Natural killer cell (primary cell): ENCODE data around the gene POLR2C. TPM values are rescaled to one million over a fixed set of nuclear protein-coding genes. Genes with fewer than 3 reads are reported as not detected.

Experiments
- ATAC-seq, 3 donors: fragments of 150-1000 bp in 2 of 3; fragments of 200-7000 bp in 1 of 3; cut with Tn5 transposase; 1 replicate in 1 of 3; 2 replicates in 2 of 3; pipeline ENCODE4 v1.10.0; 2021; ENCODE audit warnings: mild to moderate bottlenecking in 2 of 3, moderate library complexity in 2 of 3
- DNase-seq, 2 donors: peaks; one replicate each; pipeline versions ENCODE4 v3.0.0 to v3.0.0-alpha.2; 2013 to 2021; ENCODE audit warnings: mixed read lengths in 1 of 2
- H3K27ac ChIP-seq: one replicate; pipeline ENCODE4 v1.5.1; 2013; ENCODE audit warnings: mild to moderate bottlenecking, low read length
- H3K27me3 ChIP-seq: one replicate; pipeline ENCODE4 v1.6.1; 2013; ENCODE audit warnings: low read length; ENCODE audit not compliant: control insufficient read depth, insufficient read depth
- H3K36me3 ChIP-seq: one replicate; pipeline ENCODE4 v1.6.1; 2013; ENCODE audit warnings: low read length; ENCODE audit not compliant: control insufficient read depth, insufficient read depth
- H3K4me1 ChIP-seq: one replicate; pipeline ENCODE4 v1.6.1; 2013; ENCODE audit warnings: low read length; ENCODE audit not compliant: control insufficient read depth, insufficient read depth
- H3K4me3 ChIP-seq: one replicate; pipeline ENCODE4 v1.5.1; 2013; ENCODE audit warnings: low read length
- H3K9me3 ChIP-seq: one replicate; pipeline ENCODE4 v1.6.1; 2013; ENCODE audit warnings: low read length; ENCODE audit not compliant: control insufficient read depth, insufficient read depth
- H3K27ac Mint-ChIP-seq, 2 donors: one replicate each; pipeline ENCODE4 v1.8.0; 2022; ENCODE audit warnings: mild to moderate bottlenecking in 2 of 2, mixed read lengths in 2 of 2, moderate library complexity in 1 of 2
- H3K27me3 Mint-ChIP-seq, 2 donors: one replicate each; pipeline ENCODE4 v1.8.0; 2022; ENCODE audit warnings: low read depth in 2 of 2, mixed read lengths in 2 of 2
- H3K36me3 Mint-ChIP-seq: one replicate; pipeline ENCODE4 v1.8.0; 2022; ENCODE audit warnings: mixed read lengths
- H3K4me1 Mint-ChIP-seq, 2 donors: one replicate each; pipeline ENCODE4 v1.8.0; 2022; ENCODE audit warnings: mixed read lengths in 2 of 2
- H3K4me3 Mint-ChIP-seq: one replicate; pipeline ENCODE4 v1.8.0; 2022; ENCODE audit warnings: mild to moderate bottlenecking, moderate library complexity, mixed read lengths
- H3K9me3 Mint-ChIP-seq, 2 donors: one replicate each; pipeline ENCODE4 v1.8.0; 2022; ENCODE audit warnings: mixed read lengths in 2 of 2
- CTCF ChIP-seq: fragments of 200-600 bp; IDR thresholded peaks from one replicate; pipeline ENCODE4 v1.8.0; 2022; ENCODE audit warnings: antibody characterized with exemption
- WGBS: methylation state at CpG from one replicate; pipeline ENCODE4 v1.1.7; 2013; ENCODE audit warnings: missing lambda C conversion rate; ENCODE audit not compliant: insufficient coverage; 5-methylcytosine and 5-hydroxymethylcytosine counted together
- intact Hi-C: fragments of 100-400 bp; cut with micrococcal nuclease; formaldehyde crosslinking; loops from one replicate; pipeline ENCODE4 v1.14.2; 2022
- total RNA-seq, 4 donors: library from RNA; stranded (reverse); fragments of 120-200 nt in 1 of 4; gene quantifications; one replicate each; pipeline versions ENCODE4 v1.2.3 to v1.2.4, GENCODE V29; 2013 to 2022

Gene POLR2C
- total RNA-seq, 3 donors from 2014 or later (not counting 1 experiment from before 2014, with no cell fraction given): 55.4 to 71.2 (median 66.7) TPM

GRCh38 chr16:57464523-57464922, 2.0 kb downstream of the POLR2C start:
- peaks cover 49% of the 10 kb centered on the region for H3K36me3 ChIP-seq
- WGBS: 100% methylated on average over 1 of the region's 2 CpGs
- H3K4me3 ChIP-seq: no peak overlapping the region
- H3K4me1 ChIP-seq: peaks cover 12% of the 10 kb centered on the region
- H3K27me3 ChIP-seq: no peaks in the 10 kb centered on the region
- Mint-ChIP-seq H3K4me3 (no peak overlapping the region), H3K4me1 (peaks cover 32 to 33% of the 10 kb centered on the region in 2 donors), H3K27me3 (no peaks in the 10 kb centered on the region), H3K27ac (peak overlapping the region in 1 of 2 donors; percentile 19), H3K36me3 (peaks cover 20% of the 10 kb centered on the region), H3K9me3 (no peaks in the 10 kb centered on the region)
- H3K27ac ChIP-seq: no peak overlapping the region
- intact Hi-C loops: no loop called here
- DNase-seq: no peak
- no peak for TF ChIP-seq CTCF
- no peak for ATAC-seq
- H3K9me3 ChIP-seq: no peaks in the 10 kb centered on the region

- H3K36me3 Mint-ChIP-seq: peaks cover 20% of the 10 kb centered on the region
- no peaks in the 10 kb centered on the region for H3K27me3 Mint-ChIP-seq
- peaks cover 65% of the 10 kb centered on the region for H3K36me3 ChIP-seq
- WGBS: 90% methylated on average over 2 of the region's 2 CpGs
- H3K4me1 Mint-ChIP-seq: peaks cover 25 to 26% of the 10 kb centered on the region in 2 donors
- no peaks in the 10 kb centered on the region for H3K9me3 Mint-ChIP-seq
- ATAC-seq: no peak
- no peak for DNase-seq
- intact Hi-C loops: no loop called here
- H3K4me1 ChIP-seq: peaks cover 6% of the 10 kb centered on the region
- no peak overlapping the region for H3K27ac ChIP-seq
- H3K27me3 ChIP-seq: no peaks in the 10 kb centered on the region
- H3K9me3 ChIP-seq: no peaks in the 10 kb centered on the region
- TF ChIP-seq CTCF: no peak
- H3K4me3 Mint-ChIP-seq: no peak overlapping the region
- H3K4me3 ChIP-seq: no peak overlapping the region
- no peak overlapping the region for H3K27ac Mint-ChIP-seq
Observed at GRCh38 chr16:57468346-57468745, 5.9 kb downstream of the POLR2C start.

GRCh38 chr16:57469046-57469445, 6.6 kb downstream of the POLR2C start:
- WGBS: 98% methylated on average over 11 of the region's 11 CpGs
- no peaks in the 10 kb centered on the region for H3K9me3 Mint-ChIP-seq
- H3K4me1 ChIP-seq: no peaks in the 10 kb centered on the region
- ATAC-seq (no peak), DNase-seq (no peak)
- peaks cover 19% of the 10 kb centered on the region in 2 donors for H3K4me1 Mint-ChIP-seq
- H3K27me3 ChIP-seq: no peaks in the 10 kb centered on the region
- H3K9me3 ChIP-seq: no peaks in the 10 kb centered on the region
- H3K36me3 Mint-ChIP-seq: peaks cover 20% of the 10 kb centered on the region
- H3K4me3 Mint-ChIP-seq: no peak overlapping the region
- no peak overlapping the region for H3K27ac Mint-ChIP-seq
- H3K36me3 ChIP-seq: peaks cover 63% of the 10 kb centered on the region
- H3K27ac ChIP-seq: no peak overlapping the region
- no peak overlapping the region for H3K4me3 ChIP-seq
- no peak for TF ChIP-seq CTCF
- H3K27me3 Mint-ChIP-seq: no peaks in the 10 kb centered on the region
- intact Hi-C loops: no loop called here

GRCh38 chr16:57469917-57470470, 7.5 kb downstream of the POLR2C start:
- Mint-ChIP-seq H3K4me1 (peaks cover 10 to 12% of the 10 kb centered on the region in 2 donors), H3K4me3 (no peak overlapping the region), H3K27me3 (no peaks in the 10 kb centered on the region), H3K9me3 (no peaks in the 10 kb centered on the region), H3K27ac (no peak overlapping the region), H3K36me3 (peaks cover 20% of the 10 kb centered on the region)
- TF ChIP-seq CTCF: no peak
- ATAC-seq: no peak
- Histone ChIP-seq H3K36me3 (peaks cover 56% of the 10 kb centered on the region), H3K27me3 (no peaks in the 10 kb centered on the region), H3K4me1 (no peaks in the 10 kb centered on the region), H3K4me3 (no peak overlapping the region), H3K27ac (no peak overlapping the region), H3K9me3 (no peaks in the 10 kb centered on the region)
- intact Hi-C loops: no loop called here
- DNase-seq: no peak
- 93% methylated on average over 9 of the region's 9 CpGs for WGBS
